HUES64 (cell line): Measurements from ENCODE around the gene PRIM2.
"Not testable (repeated sequence)": the region's sequence is repeated elsewhere in the genome, so short reads cannot be mapped to it uniquely, and the experiment has no call there.

Experiments
- H3K27ac ChIP-seq: 2 replicates; pipeline ENCODE4 v1.7.0; 2013; ENCODE audit warnings: low read depth, low read length, inconsistent platforms
- H3K27me3 ChIP-seq: 2 replicates; pipeline ENCODE4 v1.6.1; 2013; ENCODE audit warnings: mild to moderate bottlenecking, low read length; ENCODE audit not compliant: insufficient read depth
- H3K36me3 ChIP-seq: 2 replicates; pipeline ENCODE4 v1.6.1; 2013; ENCODE audit warnings: mild to moderate bottlenecking, low read length; ENCODE audit not compliant: insufficient read depth
- H3K4me1 ChIP-seq: 2 replicates; pipeline ENCODE4 v1.6.1; 2013; ENCODE audit warnings: mild to moderate bottlenecking, low read length, moderate library complexity; ENCODE audit not compliant: insufficient read depth
- H3K4me3 ChIP-seq: 2 replicates; pipeline ENCODE4 v1.5.1; 2013; ENCODE audit warnings: mild to moderate bottlenecking, low read length, moderate library complexity
- H3K9ac ChIP-seq: 2 replicates; pipeline ENCODE4 v1.6.1; 2013; ENCODE audit warnings: mild to moderate bottlenecking, low read depth, low read length
- H3K9me3 ChIP-seq: 2 replicates; pipeline ENCODE4 v1.6.1; 2013; ENCODE audit warnings: low read depth, low read length; ENCODE audit not compliant: insufficient read depth
- WGBS: fragments of 150-250, 120-280 bp; methylation state at CpG from one replicate; pipeline ENCODE4 v1.1.7; 2013; ENCODE audit warnings: missing lambda C conversion rate; 5-methylcytosine and 5-hydroxymethylcytosine counted together

PRIM2 gene

GRCh38 chr6:57482471-57482870 is 165.0 kb downstream of the PRIM2 start:
- not testable (repeated sequence) for H3K36me3 ChIP-seq
- WGBS: 95% methylated on average over 4 of the region's 4 CpGs

GRCh38 chr6:57486494-57487081 is 169.2 kb downstream of the PRIM2 start:
- not testable (repeated sequence) for H3K9ac ChIP-seq, H3K9me3 ChIP-seq, H3K27ac ChIP-seq, H3K27me3 ChIP-seq, H3K36me3 ChIP-seq, H3K4me3 ChIP-seq
- peaks cover 34% of the 10 kb centered on the region for H3K4me1 ChIP-seq
- WGBS: 94% methylated on average over 4 of the region's 4 CpGs

More at GRCh38 chr6:57482471-57482870, 165.0 kb downstream of the PRIM2 start:
- not testable (repeated sequence) for H3K27me3 ChIP-seq, H3K4me1 ChIP-seq, H3K9me3 ChIP-seq, H3K9ac ChIP-seq, H3K27ac ChIP-seq, H3K4me3 ChIP-seq

- not testable (repeated sequence) for H3K27ac ChIP-seq, H3K9me3 ChIP-seq, H3K36me3 ChIP-seq, H3K4me3 ChIP-seq, H3K9ac ChIP-seq, H3K27me3 ChIP-seq
- WGBS: 83% methylated on average over 3 of the region's 3 CpGs
- peaks cover 40% of the 10 kb centered on the region for H3K4me1 ChIP-seq
These were observed 171.1 kb downstream of the PRIM2 start for GRCh38 chr6:57488551-57488950.

GRCh38 chr6:57489887-57490286 is 172.5 kb downstream of the PRIM2 start:
- H3K4me1 ChIP-seq: peaks cover 39% of the 10 kb centered on the region
- H3K36me3 ChIP-seq, H3K27me3 ChIP-seq, H3K9ac ChIP-seq, H3K9me3 ChIP-seq, H3K4me3 ChIP-seq, H3K27ac ChIP-seq: not testable (repeated sequence)

- not testable (repeated sequence) for H3K36me3 ChIP-seq, H3K9ac ChIP-seq, H3K27ac ChIP-seq, H3K4me3 ChIP-seq, H3K9me3 ChIP-seq, H3K27me3 ChIP-seq
- WGBS: 87% methylated on average over 5 of the region's 7 CpGs
- H3K4me1 ChIP-seq: peaks cover 39% of the 10 kb centered on the region
These were observed 174.4 kb downstream of the PRIM2 start for GRCh38 chr6:57491795-57492194.

- not testable (repeated sequence) for H3K36me3 ChIP-seq, H3K27me3 ChIP-seq, H3K27ac ChIP-seq, H3K4me3 ChIP-seq, H3K9me3 ChIP-seq, H3K9ac ChIP-seq
- peaks cover 22% of the 10 kb centered on the region for H3K4me1 ChIP-seq
- no CpG with 5 or more reads among the region's 2 CpGs for WGBS
These were observed 178.8 kb downstream of the PRIM2 start for GRCh38 chr6:57496251-57496650.

GRCh38 chr6:57500368-57501021 is 183.1 kb downstream of the PRIM2 start:
- not testable (repeated sequence) for H3K9me3 ChIP-seq, H3K27me3 ChIP-seq, H3K36me3 ChIP-seq, H3K4me3 ChIP-seq, H3K4me1 ChIP-seq, H3K9ac ChIP-seq
- 98% methylated on average over 2 of the region's 4 CpGs for WGBS
- peak overlapping the region; percentile 35; the same call in 1 of the 2 replicates for H3K27ac ChIP-seq

GRCh38 chr6:57502387-57502786 is 185.0 kb downstream of the PRIM2 start:
- H3K27ac ChIP-seq, H3K36me3 ChIP-seq, H3K4me3 ChIP-seq, H3K9ac ChIP-seq, H3K4me1 ChIP-seq, H3K9me3 ChIP-seq, H3K27me3 ChIP-seq: not testable (repeated sequence)
- 95% methylated on average over 10 of the region's 10 CpGs for WGBS

GRCh38 chr6:57505251-57505650 is 187.8 kb downstream of the PRIM2 start:
- H3K36me3 ChIP-seq, H3K27me3 ChIP-seq, H3K9ac ChIP-seq, H3K4me1 ChIP-seq, H3K9me3 ChIP-seq, H3K4me3 ChIP-seq, H3K27ac ChIP-seq: not testable (repeated sequence)
- WGBS: 95% methylated on average over 1 of the region's 1 CpG

- 86% methylated on average over 3 of the region's 4 CpGs for WGBS
- H3K4me1 ChIP-seq, H3K9me3 ChIP-seq, H3K27ac ChIP-seq, H3K4me3 ChIP-seq, H3K36me3 ChIP-seq, H3K9ac ChIP-seq, H3K27me3 ChIP-seq: not testable (repeated sequence)
These were observed 193.0 kb downstream of the PRIM2 start for GRCh38 chr6:57510390-57510789.

- H3K36me3 ChIP-seq, H3K9ac ChIP-seq, H3K4me3 ChIP-seq, H3K27me3 ChIP-seq, H3K9me3 ChIP-seq, H3K27ac ChIP-seq: not testable (repeated sequence)
- WGBS: no CpG with 5 or more reads among the region's 1 CpG
- H3K4me1 ChIP-seq: peaks cover 17% of the 10 kb centered on the region
These were observed 197.7 kb downstream of the PRIM2 start for GRCh38 chr6:57515171-57515570.

GRCh38 chr6:57515845-57516244 is 198.4 kb downstream of the PRIM2 start:
- H3K4me1 ChIP-seq: peaks cover 18% of the 10 kb centered on the region
- 90% methylated on average over 1 of the region's 3 CpGs for whole genome bisulfite sequencing
- H3K9me3 ChIP-seq, H3K4me3 ChIP-seq, H3K27me3 ChIP-seq, H3K9ac ChIP-seq, H3K27ac ChIP-seq, H3K36me3 ChIP-seq: not testable (repeated sequence)
